HFFc6 (cell line): ENCODE results near the gene PCDH9. TPM values are rescaled to one million over a fixed set of nuclear protein-coding genes. Genes with fewer than 3 reads are reported as not detected.

ENCODE experiments used
- DNase-seq: peaks from one replicate; pipeline ENCODE4 v3.0.0-alpha.2; 2018
- H3K27ac Mint-ChIP-seq: 2 replicates; pipeline ENCODE4 v1.8.0; 2020; ENCODE audit warnings: mild to moderate bottlenecking, mixed read lengths
- H3K27me3 Mint-ChIP-seq: 2 replicates; pipeline ENCODE4 v1.8.0; 2021; ENCODE audit warnings: mild to moderate bottlenecking, moderate library complexity, mixed read lengths; ENCODE audit not compliant: insufficient read depth
- H3K36me3 Mint-ChIP-seq: 2 replicates; pipeline ENCODE4 v1.8.0; 2021; ENCODE audit warnings: low read depth, mixed read lengths
- H3K4me1 Mint-ChIP-seq: 2 replicates; pipeline ENCODE4 v1.8.0; 2020; ENCODE audit warnings: low read depth, mixed read lengths
- H3K4me3 Mint-ChIP-seq: 2 replicates; pipeline ENCODE4 v1.8.0; 2020; ENCODE audit warnings: mild to moderate bottlenecking, moderate library complexity, mixed read lengths
- H3K9me3 Mint-ChIP-seq: 2 replicates; pipeline ENCODE4 v1.8.0; 2020; ENCODE audit warnings: mild to moderate bottlenecking, mixed read lengths
- CTCF ChIP-seq: fragments of 200-600 bp; sonication (generic); IDR thresholded peaks from 2 replicates; pipeline ENCODE4 v1.5.0; 2021; ENCODE audit warnings: antibody characterized with exemption, mild to moderate bottlenecking
- total RNA-seq, 6 experiments: library from RNA; stranded (reverse); fragmentation: NEBNext Ultra II Directional; extraction: Animal tissue kit (Norgen Biotek cat#: 25700); gene quantifications; 2 replicates in 1 of 6; 3 replicates in 5 of 6; pipeline ENCODE4 v1.2.3, GENCODE V29; 2021

Gene PCDH9
- total RNA-seq, 6 experiments from 2014 or later, result 2.0 to 6.7 (median 2.6) TPM

- no peaks in the 10 kb centered on the region for H3K4me1 Mint-ChIP-seq
- no peak overlapping the region for H3K4me3 Mint-ChIP-seq
- H3K27ac Mint-ChIP-seq, result no peak overlapping the region
- no peaks in the 10 kb centered on the region for H3K36me3 Mint-ChIP-seq
- H3K9me3 Mint-ChIP-seq, result no peaks in the 10 kb centered on the region; the same call in 1 of the 2 replicates
- H3K27me3 Mint-ChIP-seq, result peaks cover 2% of the 10 kb centered on the region; the same call in 1 of the 2 replicates
- no peak for DNase-seq
- TF ChIP-seq CTCF, result no peak
Measured at GRCh38 chr13:66958611-66959010, 271.5 kb downstream of the PCDH9 start.

GRCh38 chr13:66952507-66952906 lies 277.6 kb downstream of the PCDH9 start:
- H3K36me3 Mint-ChIP-seq, result no peaks in the 10 kb centered on the region
- no peaks in the 10 kb centered on the region; the same call in 1 of the 2 replicates for H3K9me3 Mint-ChIP-seq
- H3K27ac Mint-ChIP-seq, result no peak overlapping the region
- H3K4me1 Mint-ChIP-seq, result no peaks in the 10 kb centered on the region
- DNase-seq, result no peak
- no peak for TF ChIP-seq CTCF
- H3K4me3 Mint-ChIP-seq, result no peak overlapping the region
- H3K27me3 Mint-ChIP-seq, result peaks cover 2% of the 10 kb centered on the region; the same call in 1 of the 2 replicates

DNA sequence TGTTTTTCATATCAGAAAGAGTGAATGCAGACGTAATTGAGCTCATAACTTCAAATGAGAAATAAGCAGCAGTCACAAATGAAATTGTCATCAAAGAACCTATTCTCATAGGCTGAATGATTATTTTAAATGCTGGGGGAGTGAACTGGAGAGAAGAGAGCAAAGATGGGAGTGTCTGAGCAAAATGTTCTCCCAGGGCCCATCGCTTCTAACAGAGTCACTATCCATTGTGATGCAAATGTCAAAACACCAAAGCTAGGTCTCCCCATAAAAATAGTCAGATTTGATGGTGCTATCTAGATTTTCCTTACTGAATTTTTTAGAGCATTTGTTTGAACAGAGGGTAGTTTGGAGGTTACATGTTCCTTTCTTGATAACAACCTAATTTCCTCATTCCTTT lies 278.7 kb downstream of the PCDH9 start:
- no peaks in the 10 kb centered on the region for H3K9me3 Mint-ChIP-seq

GRCh38 chr13:66950666-66951065 lies 279.5 kb downstream of the PCDH9 start:
- Mint-ChIP-seq H3K4me3 (no peak overlapping the region), H3K9me3 (no peaks in the 10 kb centered on the region), H3K4me1 (no peaks in the 10 kb centered on the region), H3K27ac (no peak overlapping the region), H3K27me3 (no peaks in the 10 kb centered on the region), H3K36me3 (no peaks in the 10 kb centered on the region)
- no peak for DNase-seq
- TF ChIP-seq CTCF, result no peak

More for the DNA sequence above, 278.7 kb downstream of the PCDH9 start:
- Mint-ChIP-seq H3K27me3 (no peaks in the 10 kb centered on the region), H3K36me3 (no peaks in the 10 kb centered on the region), H3K27ac (no peak overlapping the region), H3K4me3 (no peak overlapping the region), H3K4me1 (no peaks in the 10 kb centered on the region)
- TF ChIP-seq CTCF, result no peak
- DNase-seq, result no peak

DNA sequence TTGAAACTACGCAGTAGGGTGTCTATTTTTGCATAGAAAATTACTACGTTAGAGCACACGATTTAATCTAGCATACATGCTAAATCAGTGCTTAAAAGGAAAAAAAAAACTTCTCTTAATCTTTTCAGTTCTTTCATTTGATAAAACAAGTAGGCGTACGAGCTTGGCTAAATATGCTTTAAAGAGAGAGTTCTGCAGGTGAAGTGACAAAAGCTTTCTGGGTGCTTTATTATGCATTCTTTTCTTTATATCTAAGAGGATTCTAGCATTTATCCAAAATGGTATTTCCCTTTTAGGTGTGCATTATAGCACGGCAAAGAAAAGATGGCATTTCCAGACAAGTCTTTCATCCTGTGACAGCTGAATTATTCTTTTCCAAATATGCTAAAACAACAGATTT lies 281.2 kb downstream of the PCDH9 start:
- DNase-seq, result no peak
- Mint-ChIP-seq H3K4me1 (no peaks in the 10 kb centered on the region), H3K36me3 (no peaks in the 10 kb centered on the region), H3K27ac (no peak overlapping the region), H3K27me3 (no peaks in the 10 kb centered on the region), H3K4me3 (no peak overlapping the region), H3K9me3 (no peaks in the 10 kb centered on the region)
- TF ChIP-seq CTCF, result no peak

DNA sequence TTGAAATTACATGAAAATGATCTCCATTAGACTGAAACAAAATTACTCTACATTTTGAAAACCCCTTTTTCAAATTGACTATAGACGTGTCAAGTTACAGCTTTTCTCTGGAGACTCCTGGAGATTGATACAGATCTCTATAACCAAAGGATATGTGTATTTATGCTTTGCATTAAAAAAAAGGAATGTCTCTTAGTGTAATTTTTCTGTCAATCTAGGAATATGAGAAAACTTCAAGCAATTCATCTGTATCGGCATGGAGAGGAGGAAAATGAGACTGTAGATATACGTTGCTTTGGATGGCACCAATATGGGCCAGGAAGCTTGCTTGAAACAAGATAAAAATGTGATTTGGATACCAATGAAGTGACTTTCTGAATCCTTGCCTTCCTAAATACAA lies 286.6 kb downstream of the PCDH9 start:
- Mint-ChIP-seq H3K4me1 (no peaks in the 10 kb centered on the region), H3K27me3 (no peaks in the 10 kb centered on the region), H3K4me3 (no peak overlapping the region), H3K36me3 (no peaks in the 10 kb centered on the region), H3K9me3 (no peaks in the 10 kb centered on the region), H3K27ac (no peak overlapping the region)
- no peak for DNase-seq
- TF ChIP-seq CTCF, result no peak
